Measurements from ENCODE around the gene FIG4. TPM values are rescaled to one million over a fixed set of nuclear protein-coding genes. Genes with fewer than 3 reads are reported as not detected.

FIG4 gene
- polyA plus RNA-seq, 3 donors, result 27.2 to 65.3 (median 53.7) TPM

DNA sequence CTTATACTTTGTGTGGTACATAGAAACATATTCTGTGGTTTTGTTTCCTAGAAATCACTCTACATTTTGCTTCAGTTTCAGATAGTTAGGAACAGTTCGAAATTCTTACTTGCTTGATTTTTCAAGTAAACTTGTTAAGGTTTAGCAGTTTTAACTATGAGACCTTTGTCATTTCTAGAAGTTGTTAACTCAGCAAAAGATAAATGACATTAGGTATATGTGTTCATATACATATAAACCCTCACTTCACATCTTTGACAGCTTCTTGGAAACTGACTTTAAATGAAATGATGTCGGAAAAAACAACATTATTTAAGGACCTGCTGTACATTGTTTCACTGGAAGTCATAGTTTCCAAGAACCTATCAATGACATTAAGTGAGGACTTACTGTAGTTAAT lies 96.2 kb downstream of the FIG4 start:
- Histone ChIP-seq H3K27ac (ENCODE audit: low read depth in 1 of 2, low read length in 2 of 2) (no peak overlapping the region), H3K4me1 (ENCODE audit: control insufficient read depth in 1 of 2, insufficient read depth in 2 of 2, low read length in 2 of 2) (no peaks in the 10 kb centered on the region), H3K79me2 (ENCODE audit: insufficient read depth, low read length) (no peaks in the 10 kb centered on the region), H3K36me3 (replicated peaks in 1 of 2; ENCODE audit: control insufficient read depth in 1 of 2, insufficient read depth in 2 of 2, low read length in 2 of 2) (peaks cover 61 to 89% of the 10 kb centered on the region in 2 donors), H3K9me3 (replicated peaks in 1 of 2; ENCODE audit: control insufficient read depth in 1 of 2, insufficient read depth in 1 of 2, low read length in 2 of 2) (no peaks in the 10 kb centered on the region), H3K9ac (ENCODE audit: insufficient read depth, low read length, poor library complexity, severe bottlenecking) (no peak overlapping the region), H4K20me1 (ENCODE audit: insufficient read depth, low read length) (no peaks in the 10 kb centered on the region), H3K4me2 (replicated peaks; ENCODE audit: extremely low read depth, low read length, poor library complexity, severe bottlenecking) (no peak overlapping the region), H3K27me3 (ENCODE audit: control insufficient read depth in 2 of 2, insufficient read depth in 2 of 2, low read length in 2 of 2) (no peaks in the 10 kb centered on the region), H3K4me3 (replicated peaks in 1 of 3; ENCODE audit: low read depth in 2 of 3, low read length in 3 of 3) (no peak overlapping the region), H2AFZ (ENCODE audit: insufficient read depth, low read depth, low read length, poor library complexity, severe bottlenecking) (no peak overlapping the region)
- Mint-ChIP-seq H3K4me1 (no peaks in the 10 kb centered on the region), H3K27ac (no peak overlapping the region), H3K36me3 (peaks cover 64 to 73% of the 10 kb centered on the region in 2 donors), H3K9me3 (no peaks in the 10 kb centered on the region), H3K4me3 (no peak overlapping the region), H3K27me3 (ENCODE audit: low read depth in 3 of 3) (no peaks in the 10 kb centered on the region)
- intact Hi-C loops (cut with micrococcal nuclease), result loop anchor here in 1 of 2 donors (10.0 kb wide), 1 partner anchor 83 kb away; no protein-coding TSS in a partner anchor
- DNase-seq, result no peak
- no peak for TF ChIP-seq CTCF (IDR thresholded peaks at IDR 0.05)
- no CpG with 5 or more reads among the region's 2 CpGs for WGBS (ENCODE audit: insufficient coverage)

DNA sequence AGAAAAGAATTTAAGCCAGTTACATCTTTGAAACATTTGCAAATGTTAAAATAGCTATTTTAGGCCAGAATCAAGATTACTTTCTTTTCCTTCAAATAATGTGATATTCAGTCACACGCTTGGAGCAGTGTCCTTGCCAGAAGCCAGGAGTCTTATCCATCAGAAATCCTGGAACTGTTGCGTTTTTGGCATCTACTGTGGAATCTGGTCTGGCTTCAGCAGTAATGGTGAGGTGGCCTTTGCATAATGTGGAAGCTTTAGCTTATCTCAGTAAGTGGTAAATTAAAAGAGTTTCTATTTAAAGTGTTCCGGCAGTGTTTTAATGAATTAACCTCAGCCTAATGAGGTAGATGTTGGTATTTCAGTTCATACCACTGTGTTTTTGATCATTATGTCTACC lies 97.6 kb downstream of the FIG4 start:
- no peak overlapping the region for H3K27ac ChIP-seq (ENCODE audit: low read depth in 1 of 2, low read length in 2 of 2)
- H3K4me1 ChIP-seq (ENCODE audit: control insufficient read depth in 1 of 2, insufficient read depth in 2 of 2, low read length in 2 of 2), result no peaks in the 10 kb centered on the region
- H3K9me3 Mint-ChIP-seq, result no peaks in the 10 kb centered on the region
- no CpG with 5 or more reads among the region's 3 CpGs for WGBS (ENCODE audit: insufficient coverage)
- H3K36me3 Mint-ChIP-seq, result peaks cover 72 to 76% of the 10 kb centered on the region in 2 donors
- no peak overlapping the region for H3K4me2 ChIP-seq (replicated peaks; ENCODE audit: extremely low read depth, low read length, poor library complexity, severe bottlenecking)
- peaks cover 69 to 95% of the 10 kb centered on the region in 2 donors for H3K36me3 ChIP-seq (replicated peaks in 1 of 2; ENCODE audit: control insufficient read depth in 1 of 2, insufficient read depth in 2 of 2, low read length in 2 of 2)
- H3K9ac ChIP-seq (ENCODE audit: insufficient read depth, low read length, poor library complexity, severe bottlenecking), result no peak overlapping the region
- no peak overlapping the region for H3K4me3 Mint-ChIP-seq
- no peaks in the 10 kb centered on the region for H4K20me1 ChIP-seq (ENCODE audit: insufficient read depth, low read length)
- TF ChIP-seq CTCF (IDR thresholded peaks at IDR 0.05), result no peak
- no peak overlapping the region for H3K27ac Mint-ChIP-seq
- H3K4me1 Mint-ChIP-seq, result no peaks in the 10 kb centered on the region
- no peaks in the 10 kb centered on the region for H3K27me3 Mint-ChIP-seq (ENCODE audit: low read depth in 3 of 3)
- no peaks in the 10 kb centered on the region for H3K79me2 ChIP-seq (ENCODE audit: insufficient read depth, low read length)
- H2AFZ ChIP-seq (ENCODE audit: insufficient read depth, low read depth, low read length, poor library complexity, severe bottlenecking), result no peak overlapping the region
- DNase-seq, result no peak
- no peak overlapping the region for H3K4me3 ChIP-seq (replicated peaks in 1 of 3; ENCODE audit: low read depth in 2 of 3, low read length in 3 of 3)
- intact Hi-C loops (cut with micrococcal nuclease), result loop anchor here in 1 of 2 donors (10.0 kb wide), 1 partner anchor 84 kb away; no protein-coding TSS in a partner anchor
- no peaks in the 10 kb centered on the region for H3K27me3 ChIP-seq (ENCODE audit: control insufficient read depth in 2 of 2, insufficient read depth in 2 of 2, low read length in 2 of 2)
- H3K9me3 ChIP-seq (replicated peaks in 1 of 2; ENCODE audit: control insufficient read depth in 1 of 2, insufficient read depth in 1 of 2, low read length in 2 of 2), result no peaks in the 10 kb centered on the region
